Upper lobe of left lung (tissue), 6 donors: ENCODE results near the gene SPDYE2. TPM values are rescaled to one million over a fixed set of nuclear protein-coding genes. Genes with fewer than 3 reads are reported as not detected.
"Not testable (repeated sequence)": the region's sequence is repeated elsewhere in the genome, so short reads cannot be mapped to it uniquely, and the experiment has no call there.

ENCODE experiments used
- ATAC-seq, 2 donors: fragments of 200-7000 bp; cut with Tn5 transposase; one replicate each; pipeline ENCODE4 v1.9.1; 2022; ENCODE audit warnings: mild to moderate bottlenecking in 2 of 2, moderate library complexity in 2 of 2; ENCODE audit not compliant: low FRiP score in 2 of 2
- DNase-seq, 2 donors: peaks; one replicate each; pipeline ENCODE4 v3.0.0-alpha.2; 2019 to 2020
- H3K27ac ChIP-seq, 4 donors: fragments of 200-600 bp; sonication (generic); one replicate each; pipeline ENCODE4 v1.5.1; 2016 to 2019
- H3K27me3 ChIP-seq, 4 donors: fragments of 200-600 bp; sonication (generic); one replicate each; pipeline ENCODE4 v1.5.1; 2017 to 2019
- H3K36me3 ChIP-seq, 4 donors: fragments of 200-600 bp; sonication (generic); one replicate each; pipeline ENCODE4 v1.5.1; 2016 to 2019
- H3K4me1 ChIP-seq, 4 donors: fragments of 200-600 bp; sonication (generic); one replicate each; pipeline ENCODE4 v1.5.1; 2018 to 2019
- H3K4me3 ChIP-seq, 4 donors: fragments of 200-600 bp; sonication (generic); one replicate each; pipeline ENCODE4 v1.5.1; 2017 to 2019; ENCODE audit warnings: mild to moderate bottlenecking in 2 of 4, moderate library complexity in 1 of 4
- H3K9me3 ChIP-seq, 4 donors: fragments of 200-600 bp; sonication (generic); one replicate each; pipeline ENCODE4 v1.5.1; 2018 to 2019
- WGBS, 2 donors: methylation state at CpG; one replicate each; pipeline ENCODE4 v1.1.5; 2017 to 2018; 5-methylcytosine and 5-hydroxymethylcytosine counted together
- total RNA-seq, 6 donors: library from RNA; depleted of rRNA in 4 of 6; stranded (reverse); fragments of >200 nt in 4 of 6; gene quantifications; one replicate each; pipeline versions ENCODE4 v1.1.0 to v1.2.1, GENCODE V29; 2016 to 2021
- donor health status: DM: no; HTN: no; CAD: no; lungs with moderate emphysema.
- donor health status: DM: no; HTN: yes; CAD: no; lungs with severe emphysema.

SPDYE2 gene
- 1 to 10 TPM in 1 of 6 donors, under 1 TPM in 1, not detected in 4; 0.23 to 1.1 TPM for total RNA-seq

- WGBS, 2 donors = no CpG with 5 or more reads among the region's 6 CpGs
- H3K9me3 ChIP-seq, H3K36me3 ChIP-seq, H3K4me1 ChIP-seq, H3K27me3 ChIP-seq, DNase-seq, H3K27ac ChIP-seq, H3K4me3 ChIP-seq: not testable (repeated sequence)
- ATAC-seq = peak in 1 of 2 donors; percentile 51
Observed at GRCh38 chr7:102550808-102551422, at the start of gene SPDYE2. TSS of gene SPDYE2 (plus strand) at chr7:102551226. CDS start at chr7:102553256, 2,030 bp downstream.

- WGBS, 2 donors = no CpG with 5 or more reads among the region's 12 CpGs
Observed at GRCh38 chr7:102503141-102503540, 47.9 kb upstream of the SPDYE2 start.

GRCh38 chr7:102505298-102506185 is 45.5 kb upstream of the SPDYE2 start:
- H3K4me1 ChIP-seq, H3K27me3 ChIP-seq, H3K4me3 ChIP-seq, H3K9me3 ChIP-seq, DNase-seq, H3K36me3 ChIP-seq, H3K27ac ChIP-seq: not testable (repeated sequence)
- no CpG with 5 or more reads among the region's 24 CpGs for WGBS, 2 donors
- ATAC-seq = peak; percentile 5 to 77

More at GRCh38 chr7:102503141-102503540, 47.9 kb upstream of the SPDYE2 start:
- H3K4me1 ChIP-seq, H3K36me3 ChIP-seq, ATAC-seq, H3K27ac ChIP-seq, H3K4me3 ChIP-seq, DNase-seq, H3K27me3 ChIP-seq, H3K9me3 ChIP-seq: not testable (repeated sequence)

GRCh38 chr7:102507410-102508088 is 43.5 kb upstream of the SPDYE2 start:
- H3K27me3 ChIP-seq, H3K4me3 ChIP-seq, H3K4me1 ChIP-seq, H3K9me3 ChIP-seq, H3K27ac ChIP-seq, ATAC-seq, H3K36me3 ChIP-seq: not testable (repeated sequence)
- peak in 1 of 2 donors; percentile 19 for DNase-seq
- WGBS, 2 donors = 67 to 86% methylated on average over 2 of the region's 8 CpGs

GRCh38 chr7:102510575-102510974 is 40.5 kb upstream of the SPDYE2 start:
- H3K9me3 ChIP-seq, H3K27me3 ChIP-seq, H3K4me1 ChIP-seq, H3K36me3 ChIP-seq, H3K4me3 ChIP-seq, H3K27ac ChIP-seq, ATAC-seq: not testable (repeated sequence)
- WGBS, 2 donors = 84 to 85% methylated on average over 5 of the region's 8 CpGs
- DNase-seq = peak in 1 of 2 donors; percentile 34

GRCh38 chr7:102511860-102512522 is 39.0 kb upstream of the SPDYE2 start:
- not testable (repeated sequence) for H3K36me3 ChIP-seq, DNase-seq, H3K4me1 ChIP-seq, H3K27ac ChIP-seq, H3K27me3 ChIP-seq, H3K9me3 ChIP-seq, H3K4me3 ChIP-seq
- peak; percentile 13 to 82 for ATAC-seq
- no CpG with 5 or more reads among the region's 30 CpGs for WGBS, 2 donors

- peak in 1 of 2 donors; percentile 1 for ATAC-seq
Observed at GRCh38 chr7:102512642-102513221, 38.3 kb upstream of the SPDYE2 start.

GRCh38 chr7:102514881-102515721 is 35.9 kb upstream of the SPDYE2 start:
- not testable (repeated sequence) for H3K36me3 ChIP-seq, H3K27ac ChIP-seq, H3K4me1 ChIP-seq, H3K9me3 ChIP-seq, H3K4me3 ChIP-seq, H3K27me3 ChIP-seq
- peak in 1 of 2 donors; percentile 20 for DNase-seq
- ATAC-seq = peak; percentile 20 to 25
- no CpG with 5 or more reads among the region's 15 CpGs for WGBS, 2 donors

More at GRCh38 chr7:102512642-102513221, 38.3 kb upstream of the SPDYE2 start:
- not testable (repeated sequence) for H3K9me3 ChIP-seq, H3K36me3 ChIP-seq, H3K4me1 ChIP-seq, H3K27me3 ChIP-seq
- WGBS, 2 donors = 10 to 12% methylated on average over 5 of the region's 5 CpGs
- DNase-seq = peak; percentile 19 to 62
- Histone ChIP-seq H3K27ac (peak overlapping the region in 3 of 4 donors; percentile 75 to 85 (median 81)), H3K4me3 (peak overlapping the region in 1 of 4 donors; percentile 21)

- not testable (repeated sequence) for H3K4me1 ChIP-seq, DNase-seq, H3K27me3 ChIP-seq, H3K9me3 ChIP-seq, H3K27ac ChIP-seq, H3K36me3 ChIP-seq, H3K4me3 ChIP-seq, ATAC-seq
- no CpG with 5 or more reads among the region's 3 CpGs for WGBS, 2 donors
Observed at GRCh38 chr7:102515889-102516288, 35.1 kb upstream of the SPDYE2 start.

GRCh38 chr7:102516951-102517350 is 34.1 kb upstream of the SPDYE2 start:
- no CpG with 5 or more reads among the region's 10 CpGs for WGBS, 2 donors
- H3K4me3 ChIP-seq, H3K36me3 ChIP-seq, H3K9me3 ChIP-seq, H3K27ac ChIP-seq, ATAC-seq, H3K27me3 ChIP-seq, H3K4me1 ChIP-seq, DNase-seq: not testable (repeated sequence)

GRCh38 chr7:102517550-102518147 is 33.4 kb upstream of the SPDYE2 start, which contains the start of gene RASA4B:
TSS of gene RASA4B (minus strand) at chr7:102517777. CDS start at chr7:102517710, 67 bp downstream.
- H3K9me3 ChIP-seq, H3K27me3 ChIP-seq, H3K4me1 ChIP-seq, H3K36me3 ChIP-seq, H3K27ac ChIP-seq: not testable (repeated sequence)
- peak; percentile 94 to 97 for ATAC-seq
- no CpG with 5 or more reads among the region's 61 CpGs for WGBS, 2 donors
- peak within 1 kb of the TSS in 3 of 4 donors; percentile 27 to 32 (median 28) for H3K4me3 ChIP-seq
- DNase-seq = peak in 1 of 2 donors; percentile 87
